OCI-LY3 (cell line): ENCODE data around the gene RAB9B.

Experiments used
- CTCF ChIP-seq: fragments of 200-600, 300-600 bp; sonication (generic); IDR thresholded peaks from 2 replicates; pipeline ENCODE4 v1.5.1; 2014; ENCODE audit warnings: antibody characterized with exemption, low read length, low read depth
- EZH2phosphoT487 ChIP-seq: fragments of 200-600 bp; shearing (Covaris generic); IDR thresholded peaks from 2 replicates; pipeline ENCODE4 v1.6.1; 2018; ENCODE audit warnings: antibody characterized with exemption, mixed run types, low read depth

- TF ChIP-seq CTCF (no peak), EZH2phosphoT487 (no peak)
These were observed 52.8 kb downstream of the RAB9B start for GRCh38 chrX:103779141-103779789.
